Body of pancreas (tissue), 4 donors: ENCODE measurements around the gene EFCAB11.

Experiments
- POLR2A ChIP-seq, 3 donors: fragments of 450-650 bp; IDR thresholded peaks; one replicate each; pipeline ENCODE4 v1.6.1; 2016; ENCODE audit warnings: antibody characterized with exemption in 3 of 3, mild to moderate bottlenecking in 2 of 3
- TF ChIP-seq, protein P1 (sequence below), 7 experiments: fragments of 450-650 bp in 4 of 7; fragments of 200-600 bp in 3 of 7; sonication (generic) in 3 of 7; IDR thresholded peaks; one replicate each; pipeline ENCODE4 v1.5.1; 2016 to 2019; ENCODE audit warnings: antibody characterized with exemption in 7 of 7

DNA sequence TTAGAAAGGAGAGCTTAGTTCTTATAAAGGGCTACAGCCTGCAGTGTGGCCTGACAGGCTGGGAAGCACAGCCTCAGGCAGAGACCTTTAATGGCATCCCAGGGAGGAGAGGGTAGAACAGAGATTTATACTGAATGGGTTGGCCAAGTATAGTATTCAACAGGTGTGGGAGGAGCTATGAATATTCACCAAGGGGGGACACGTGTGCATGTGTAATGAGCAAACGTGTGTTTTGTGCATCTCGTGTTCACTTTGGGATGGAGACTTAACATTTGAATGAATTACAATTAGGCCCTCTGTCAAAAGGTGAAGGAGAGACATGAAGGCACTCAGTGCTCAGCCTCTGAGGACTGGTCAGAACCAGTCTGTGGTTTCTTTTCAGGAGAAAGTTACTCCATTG lies 6.4 kb upstream of the EFCAB11 start:
- TF ChIP-seq POLR2A (IDR thresholded peaks at IDR 0.05): no peak
- TF ChIP-seq, protein P1, sequence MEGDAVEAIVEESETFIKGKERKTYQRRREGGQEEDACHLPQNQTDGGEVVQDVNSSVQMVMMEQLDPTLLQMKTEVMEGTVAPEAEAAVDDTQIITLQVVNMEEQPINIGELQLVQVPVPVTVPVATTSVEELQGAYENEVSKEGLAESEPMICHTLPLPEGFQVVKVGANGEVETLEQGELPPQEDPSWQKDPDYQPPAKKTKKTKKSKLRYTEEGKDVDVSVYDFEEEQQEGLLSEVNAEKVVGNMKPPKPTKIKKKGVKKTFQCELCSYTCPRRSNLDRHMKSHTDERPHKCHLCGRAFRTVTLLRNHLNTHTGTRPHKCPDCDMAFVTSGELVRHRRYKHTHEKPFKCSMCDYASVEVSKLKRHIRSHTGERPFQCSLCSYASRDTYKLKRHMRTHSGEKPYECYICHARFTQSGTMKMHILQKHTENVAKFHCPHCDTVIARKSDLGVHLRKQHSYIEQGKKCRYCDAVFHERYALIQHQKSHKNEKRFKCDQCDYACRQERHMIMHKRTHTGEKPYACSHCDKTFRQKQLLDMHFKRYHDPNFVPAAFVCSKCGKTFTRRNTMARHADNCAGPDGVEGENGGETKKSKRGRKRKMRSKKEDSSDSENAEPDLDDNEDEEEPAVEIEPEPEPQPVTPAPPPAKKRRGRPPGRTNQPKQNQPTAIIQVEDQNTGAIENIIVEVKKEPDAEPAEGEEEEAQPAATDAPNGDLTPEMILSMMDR (IDR thresholded peaks at IDR 0.05): no peak
